HFFc6 (cell line): ENCODE data around the gene CLDN22. TPM values are rescaled to one million over a fixed set of nuclear protein-coding genes. Genes with fewer than 3 reads are reported as not detected.

Experiments
- DNase-seq: peaks from one replicate; pipeline ENCODE4 v3.0.0-alpha.2; 2018
- H3K27ac Mint-ChIP-seq: 2 replicates; pipeline ENCODE4 v1.8.0; 2020; ENCODE audit warnings: mild to moderate bottlenecking, mixed read lengths
- H3K27me3 Mint-ChIP-seq: 2 replicates; pipeline ENCODE4 v1.8.0; 2021; ENCODE audit warnings: mild to moderate bottlenecking, moderate library complexity, mixed read lengths; ENCODE audit not compliant: insufficient read depth
- H3K36me3 Mint-ChIP-seq: 2 replicates; pipeline ENCODE4 v1.8.0; 2021; ENCODE audit warnings: low read depth, mixed read lengths
- H3K4me1 Mint-ChIP-seq: 2 replicates; pipeline ENCODE4 v1.8.0; 2020; ENCODE audit warnings: low read depth, mixed read lengths
- H3K4me3 Mint-ChIP-seq: 2 replicates; pipeline ENCODE4 v1.8.0; 2020; ENCODE audit warnings: mild to moderate bottlenecking, moderate library complexity, mixed read lengths
- H3K9me3 Mint-ChIP-seq: 2 replicates; pipeline ENCODE4 v1.8.0; 2020; ENCODE audit warnings: mild to moderate bottlenecking, mixed read lengths
- CTCF ChIP-seq: fragments of 200-600 bp; sonication (generic); IDR thresholded peaks from 2 replicates; pipeline ENCODE4 v1.5.0; 2021; ENCODE audit warnings: antibody characterized with exemption, mild to moderate bottlenecking
- total RNA-seq, 6 experiments: library from RNA; stranded (reverse); fragmentation: NEBNext Ultra II Directional; extraction: Animal tissue kit (Norgen Biotek cat#: 25700); gene quantifications; 2 replicates in 1 of 6; 3 replicates in 5 of 6; pipeline ENCODE4 v1.2.3, GENCODE V29; 2021

Gene CLDN22
- total RNA-seq, 6 experiments from 2014 or later, result not detected

GRCh38 chr4:183297675-183298074, 22.4 kb downstream of the CLDN22 start:
- Mint-ChIP-seq H3K4me3 (no peak overlapping the region; the same call in 1 of the 2 replicates), H3K4me1 (peaks cover 18% of the 10 kb centered on the region), H3K36me3 (peaks cover 42% of the 10 kb centered on the region), H3K9me3 (no peaks in the 10 kb centered on the region), H3K27ac (no peak overlapping the region), H3K27me3 (peaks cover 4% of the 10 kb centered on the region)
- DNase-seq, result no peak
- no peak for TF ChIP-seq CTCF

- Mint-ChIP-seq H3K4me1 (peaks cover 18% of the 10 kb centered on the region), H3K27me3 (peaks cover 4% of the 10 kb centered on the region), H3K4me3 (no peak overlapping the region), H3K27ac (no peak overlapping the region; the same call in 1 of the 2 replicates), H3K9me3 (no peaks in the 10 kb centered on the region), H3K36me3 (peaks cover 49% of the 10 kb centered on the region)
- TF ChIP-seq CTCF, result no peak
- DNase-seq, result no peak
These were observed 24.4 kb downstream of the CLDN22 start for GRCh38 chr4:183295711-183296110.

DNA sequence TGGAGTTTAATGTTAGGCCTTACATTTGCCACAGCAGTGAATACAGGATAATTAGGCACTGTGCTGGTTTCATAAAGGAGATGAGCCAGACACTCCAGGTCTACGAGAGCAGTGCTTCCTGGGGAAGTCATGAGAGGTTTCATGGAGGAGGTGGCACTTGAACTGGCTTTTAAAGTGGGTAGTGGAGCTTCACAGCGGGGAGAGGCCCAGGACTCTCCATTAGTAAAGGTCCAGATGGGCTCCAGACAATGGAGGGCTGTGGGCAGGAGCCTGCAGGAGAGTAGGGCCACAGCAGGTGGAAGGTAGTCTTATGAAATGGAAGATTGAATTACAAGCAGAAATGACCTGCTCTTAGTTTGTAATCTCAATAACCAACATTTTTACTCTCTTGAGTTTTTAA, 29.0 kb downstream of the CLDN22 start:
- H3K9me3 Mint-ChIP-seq, result no peaks in the 10 kb centered on the region
- peaks cover 9% of the 10 kb centered on the region for H3K4me1 Mint-ChIP-seq
- no peak for TF ChIP-seq CTCF
- no peak overlapping the region for H3K4me3 Mint-ChIP-seq
- peaks cover 64% of the 10 kb centered on the region for H3K36me3 Mint-ChIP-seq
- DNase-seq, result no peak
- H3K27me3 Mint-ChIP-seq, result peaks cover 4% of the 10 kb centered on the region
- peak overlapping the region; percentile 15; the same call in 1 of the 2 replicates for H3K27ac Mint-ChIP-seq

GRCh38 chr4:183289688-183290087, 30.4 kb downstream of the CLDN22 start:
- Mint-ChIP-seq H3K4me1 (peaks cover 9% of the 10 kb centered on the region), H3K9me3 (no peaks in the 10 kb centered on the region), H3K36me3 (peaks cover 60% of the 10 kb centered on the region), H3K27ac (no peak overlapping the region), H3K4me3 (no peak overlapping the region), H3K27me3 (peaks cover 4% of the 10 kb centered on the region)
- no peak for TF ChIP-seq CTCF
- DNase-seq, result no peak

- H3K36me3 Mint-ChIP-seq, result peaks cover 60% of the 10 kb centered on the region
- H3K9me3 Mint-ChIP-seq, result no peaks in the 10 kb centered on the region
- DNase-seq, result no peak
- H3K4me3 Mint-ChIP-seq, result no peak overlapping the region
- peaks cover 2% of the 10 kb centered on the region for H3K27me3 Mint-ChIP-seq
- TF ChIP-seq CTCF, result no peak
- no peak overlapping the region for H3K27ac Mint-ChIP-seq
- H3K4me1 Mint-ChIP-seq, result peaks cover 16% of the 10 kb centered on the region
These were observed 31.1 kb downstream of the CLDN22 start for GRCh38 chr4:183288955-183289354.

- Mint-ChIP-seq H3K4me1 (peaks cover 18% of the 10 kb centered on the region), H3K4me3 (no peak overlapping the region), H3K27ac (no peak overlapping the region), H3K27me3 (peaks cover 2% of the 10 kb centered on the region), H3K36me3 (peaks cover 61% of the 10 kb centered on the region), H3K9me3 (no peaks in the 10 kb centered on the region)
- TF ChIP-seq CTCF, result no peak
- DNase-seq, result no peak
These were observed 32.4 kb downstream of the CLDN22 start for GRCh38 chr4:183287677-183288076.
